GM18870 (cell line): Measurements from ENCODE around the gene CCDC82.
"Not testable (repeated sequence)": the region's sequence is repeated elsewhere in the genome, so short reads cannot be mapped to it uniquely, and the experiment has no call there.

ENCODE experiments used
- ATAC-seq: cut with Tn5 transposase; IDR thresholded peaks from one replicate; pipeline ENCODE4 v1.9.1; 2021; ENCODE audit warnings: moderate library complexity; ENCODE audit not compliant: unreplicated experiment

Gene CCDC82

GRCh38 chr11:96389720-96390487 is at the start of gene CCDC82, which contains the start of gene JRKL:
TSS of gene CCDC82 (minus strand) at chr11:96389912. CDS start at chr11:96384747, 5,165 bp downstream.
TSS of gene JRKL (plus strand) at chr11:96390013. CDS start at chr11:96390650, 637 bp downstream.
- ATAC-seq: peak; percentile 77

DNA sequence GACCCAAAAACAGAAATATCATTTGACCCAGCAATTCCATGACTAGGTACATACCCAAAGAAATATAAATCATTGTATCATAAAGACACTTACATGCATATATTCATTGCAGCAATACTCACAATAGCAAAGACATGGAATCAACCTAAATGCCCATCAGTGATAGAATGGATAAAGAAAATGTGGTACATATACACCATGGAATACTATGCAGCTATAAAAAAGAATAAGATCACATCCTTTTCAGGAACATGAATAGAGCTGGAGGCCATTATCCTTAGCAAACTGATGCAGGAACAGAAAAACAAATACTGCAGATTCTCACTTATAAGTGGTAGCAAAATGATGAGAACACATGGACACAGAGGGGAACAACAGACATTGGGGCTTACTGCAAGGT is 42.9 kb upstream of the CCDC82 start:
- not testable (repeated sequence) for ATAC-seq

- ATAC-seq: no peak
Measured at GRCh38 chr11:96430668-96431067, 41.0 kb upstream of the CCDC82 start.

DNA sequence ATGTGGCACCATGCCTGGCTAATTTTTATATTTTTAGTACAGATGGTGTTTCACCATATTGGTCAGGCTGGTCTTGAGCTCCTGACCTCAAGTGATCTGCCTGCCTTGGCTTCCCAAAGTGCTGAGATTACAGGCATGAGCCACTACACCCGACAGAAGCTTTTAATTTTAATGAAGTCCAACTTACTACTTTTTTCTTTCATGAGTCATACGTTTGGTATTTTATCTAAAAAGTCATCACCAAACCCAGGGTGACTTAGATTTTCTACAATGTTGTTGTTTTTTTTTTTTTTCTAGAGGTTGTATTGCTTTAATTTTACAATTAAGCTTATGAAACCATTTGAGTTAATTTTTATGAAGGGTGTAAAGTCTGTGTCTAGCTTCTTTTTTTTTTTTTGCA is 35.0 kb upstream of the CCDC82 start:
- ATAC-seq: no peak

DNA sequence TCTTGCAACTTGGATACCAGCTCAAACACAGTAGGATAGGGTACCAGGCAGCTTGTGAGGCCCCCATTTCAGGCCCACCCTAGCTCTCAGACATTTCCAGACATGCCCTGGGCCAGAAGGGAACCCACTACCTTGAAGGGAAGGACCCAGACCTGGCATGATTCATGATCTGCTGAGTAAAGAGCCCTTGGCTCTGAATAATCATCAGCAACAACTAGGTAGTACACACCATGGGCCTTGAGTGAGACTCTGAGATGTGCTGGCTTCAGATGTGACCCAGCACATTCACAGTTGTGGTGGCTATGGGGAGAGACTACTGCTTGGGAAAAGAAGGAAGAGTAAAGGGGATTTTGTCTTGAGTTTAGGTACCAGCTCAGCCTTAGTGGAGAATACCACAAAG is 23.7 kb upstream of the CCDC82 start:
- ATAC-seq: no peak

GRCh38 chr11:96412761-96413381 is 23.2 kb upstream of the CCDC82 start:
- no peak for ATAC-seq

DNA sequence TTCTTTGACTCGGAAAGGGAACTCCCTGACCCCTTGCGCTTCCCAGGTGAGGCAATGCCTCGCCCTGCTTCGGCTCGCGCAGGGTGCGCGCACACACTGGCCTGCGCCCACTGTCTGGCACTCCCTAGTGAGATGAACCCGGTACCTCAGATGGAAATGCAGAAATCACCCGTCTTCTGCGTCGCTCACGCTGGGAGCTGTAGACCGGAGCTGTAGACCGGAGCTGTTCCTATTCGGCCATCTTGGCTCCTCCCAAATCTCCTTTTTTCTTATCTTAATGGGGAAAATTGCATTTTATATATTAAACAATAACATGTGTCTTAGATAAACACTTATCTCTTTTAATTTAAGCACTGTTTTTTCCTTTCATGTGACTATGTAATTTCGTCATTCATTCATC is 21.7 kb upstream of the CCDC82 start:
- not testable (repeated sequence) for ATAC-seq

DNA sequence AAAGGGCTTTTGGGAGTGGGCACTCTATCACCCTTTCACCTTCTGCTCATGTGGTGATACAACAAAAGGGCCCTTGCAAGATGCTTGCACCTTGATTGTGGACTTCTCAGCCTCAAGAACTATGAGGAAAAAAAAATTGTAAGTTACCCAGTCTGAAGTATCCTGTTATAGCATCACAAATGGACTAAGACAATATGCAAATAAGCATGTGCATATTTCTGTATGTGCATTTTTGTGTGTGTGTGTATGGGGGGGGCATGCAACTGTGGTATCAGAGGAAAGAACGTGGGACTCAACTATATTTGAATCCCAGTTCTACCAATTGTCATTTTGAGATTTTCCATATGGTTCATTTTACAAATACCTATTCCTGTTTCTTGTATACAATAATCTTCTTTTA is 11.0 kb upstream of the CCDC82 start:
- ATAC-seq: no peak

DNA sequence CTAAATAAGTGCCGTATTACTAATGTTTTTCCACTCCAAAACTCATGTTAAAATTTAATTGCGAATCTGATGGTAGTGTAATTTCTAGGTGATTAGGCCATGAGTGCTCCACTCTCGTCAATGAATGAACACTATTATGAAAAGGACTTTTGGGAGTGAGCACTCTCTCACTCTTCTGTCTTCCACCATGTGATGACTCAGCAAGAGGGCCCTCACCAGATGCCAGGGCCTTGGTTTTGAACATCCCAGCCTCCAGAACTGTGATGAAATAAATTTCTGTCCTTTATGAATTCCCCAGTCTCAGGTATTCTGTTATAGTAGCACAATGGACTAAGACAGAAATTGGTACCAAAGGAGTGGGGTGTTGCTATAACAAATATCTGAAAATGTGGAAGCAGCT is 8.2 kb upstream of the CCDC82 start:
- no peak for ATAC-seq

- no peak for ATAC-seq
Measured at GRCh38 chr11:96396637-96397036, 6.9 kb upstream of the CCDC82 start.

GRCh38 chr11:96394773-96395172 is 5.1 kb upstream of the CCDC82 start:
- no peak for ATAC-seq

DNA sequence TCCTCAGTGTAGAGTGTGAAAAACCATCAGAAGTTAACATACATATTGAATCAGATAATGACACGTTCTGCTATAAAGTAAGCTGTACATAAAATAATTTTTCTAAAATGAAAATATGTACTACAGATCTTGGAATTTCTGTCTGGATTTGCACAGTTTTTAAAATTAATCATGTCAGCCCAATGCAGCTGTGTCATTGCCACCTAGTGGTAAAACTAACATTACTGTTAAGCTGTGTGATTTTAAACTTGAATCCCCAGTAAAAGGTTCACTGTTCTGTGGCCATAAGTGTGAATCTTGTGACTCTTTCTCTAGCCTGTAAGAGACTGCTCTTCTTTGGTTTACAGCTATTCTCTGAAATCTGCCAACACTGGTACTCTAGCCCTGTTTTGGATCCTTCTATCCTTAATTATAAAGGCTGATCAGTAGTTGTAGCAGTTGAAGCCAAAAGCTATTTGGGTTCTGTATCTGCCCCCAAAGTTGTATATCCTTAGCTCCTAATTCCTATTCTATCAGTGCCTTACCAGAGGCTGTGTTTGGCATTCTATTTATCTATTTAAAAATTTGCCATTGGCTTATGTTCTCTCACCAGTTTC is 4.1 kb upstream of the CCDC82 start:
- ATAC-seq: no peak

DNA sequence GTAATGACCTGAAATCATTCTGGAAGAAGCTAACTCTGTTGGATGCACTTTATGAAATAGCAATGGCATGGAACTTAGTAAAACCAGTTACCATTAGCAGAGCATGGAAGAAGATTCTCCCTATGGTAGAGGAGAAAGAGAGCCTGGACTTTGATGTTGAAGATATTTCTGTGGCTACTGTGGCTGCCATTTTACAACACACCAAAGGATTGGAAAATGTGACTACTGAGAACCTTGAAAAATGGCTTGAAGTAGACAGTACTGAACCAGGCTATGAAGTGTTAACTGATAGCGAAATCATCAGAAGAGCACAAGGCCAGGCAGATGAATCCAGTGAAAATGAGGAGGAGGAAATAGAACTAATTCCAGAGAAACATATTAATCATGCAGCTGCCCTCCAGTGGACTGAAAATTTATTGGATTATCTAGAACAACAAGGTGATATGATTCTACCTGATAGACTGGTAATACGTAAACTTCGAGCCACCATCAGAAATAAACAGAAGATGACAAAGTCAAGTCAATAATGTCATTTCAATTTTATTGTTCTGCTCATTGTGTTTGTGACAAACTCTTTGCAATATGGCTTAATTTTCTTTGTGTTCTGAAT is 2.1 kb upstream of the CCDC82 start:
- ATAC-seq: no peak

- ATAC-seq: peak; percentile 0
Measured at GRCh38 chr11:96390488-96390792, 728 bp upstream of the CCDC82 start.

DNA sequence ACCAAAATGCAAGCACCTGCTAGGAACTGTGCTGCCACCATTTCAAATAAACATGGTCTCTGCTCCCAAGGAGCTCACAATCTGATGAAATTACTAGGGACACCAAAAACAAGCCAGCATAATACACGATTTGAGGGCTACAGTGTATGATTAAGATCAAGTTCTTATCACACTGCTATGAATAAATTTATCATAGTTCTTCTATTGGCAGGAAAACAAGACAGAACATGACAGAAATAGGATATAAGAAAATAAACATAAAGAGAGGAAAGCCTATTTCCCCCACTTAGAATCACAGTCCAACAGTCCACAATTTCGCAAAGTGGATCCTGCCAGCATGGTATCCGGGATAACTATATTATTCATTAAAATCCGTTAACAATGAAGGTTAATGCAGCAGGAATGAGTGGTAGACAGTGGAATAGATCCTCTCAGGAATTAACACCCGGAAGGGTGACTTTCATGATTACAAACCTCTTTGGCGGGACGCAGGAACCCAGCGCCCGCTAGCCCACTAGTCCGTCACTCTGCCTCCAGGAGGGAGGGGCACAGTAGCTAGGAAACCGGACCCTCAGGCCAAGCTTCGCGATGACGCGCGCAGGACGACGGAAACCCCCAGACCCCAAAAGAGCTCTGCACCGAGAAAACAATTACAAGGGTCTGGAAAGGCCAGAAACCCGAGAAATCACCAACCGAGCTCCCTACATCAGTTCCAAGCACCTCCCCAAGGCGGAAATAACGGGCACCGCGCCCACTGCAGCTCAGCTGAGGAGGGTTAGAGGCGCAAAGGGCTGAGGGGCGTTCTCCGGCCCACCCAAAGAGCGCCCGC is 607 bp downstream of the CCDC82 start:
- ATAC-seq: peak; percentile 56

GRCh38 chr11:96385187-96385586 is 4.5 kb downstream of the CCDC82 start:
- ATAC-seq: no peak

DNA sequence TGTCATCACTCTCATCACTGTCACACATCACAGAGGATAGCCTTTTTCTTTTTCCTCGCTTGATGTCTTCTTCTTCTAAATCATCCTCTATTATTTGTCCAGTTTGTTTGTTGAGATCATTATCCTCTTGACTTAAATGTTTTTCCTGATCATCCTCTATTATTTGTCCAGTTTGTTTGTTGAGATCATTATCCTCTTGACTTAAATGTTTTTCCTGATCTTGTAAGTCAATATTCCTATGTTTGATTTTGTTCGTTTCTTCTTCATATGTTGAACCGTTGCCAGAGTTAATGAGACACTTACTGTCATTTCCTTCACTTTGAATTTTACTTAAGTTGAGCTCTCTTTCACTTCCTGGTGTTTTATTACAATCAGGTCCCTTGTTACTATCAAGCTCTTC is 5.6 kb downstream of the CCDC82 start:
- ATAC-seq: no peak

- ATAC-seq: no peak
Measured at GRCh38 chr11:96376796-96377195, 12.9 kb downstream of the CCDC82 start.

- ATAC-seq: no peak
Measured at GRCh38 chr11:96373826-96374225, 15.9 kb downstream of the CCDC82 start.

DNA sequence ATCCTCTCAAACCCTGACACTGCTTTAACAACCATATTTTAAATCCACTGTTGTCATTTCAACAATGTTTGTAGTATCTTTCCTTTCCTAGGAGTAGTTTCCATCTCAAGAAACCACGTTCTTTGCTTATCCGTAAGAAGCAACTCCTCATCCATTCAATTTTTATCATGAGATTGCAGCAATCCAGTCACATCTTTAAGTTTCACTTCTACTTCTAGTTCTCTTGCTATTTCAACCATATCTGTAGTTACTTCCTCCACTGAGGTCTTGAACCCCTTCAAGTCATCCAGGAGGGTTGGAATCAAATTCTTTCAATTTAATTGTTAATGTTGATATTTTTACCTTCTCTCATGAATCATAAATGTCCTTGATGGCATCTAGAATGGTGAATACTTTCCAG is 22.4 kb downstream of the CCDC82 start:
- no peak for ATAC-seq

DNA sequence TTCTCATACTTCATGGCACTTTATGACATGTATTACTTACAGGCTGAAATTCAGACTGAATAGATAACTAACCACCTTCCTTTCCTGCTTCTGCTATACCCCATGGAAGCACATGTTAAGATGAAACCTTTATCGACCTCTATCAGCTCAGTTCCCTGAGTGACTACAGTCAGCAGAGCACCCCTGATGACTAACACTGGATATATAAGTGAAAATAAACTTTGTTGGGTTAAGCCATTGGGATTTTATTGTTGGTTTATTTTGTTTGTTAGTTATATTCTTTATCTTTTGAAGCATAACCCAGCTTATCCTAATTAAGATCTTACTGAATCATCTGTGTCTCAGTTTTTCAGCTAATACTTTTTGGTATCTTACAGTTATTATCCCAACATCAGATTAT is 23.7 kb downstream of the CCDC82 start:
- ATAC-seq: no peak
